ENCODE results near the gene PLCB4.

DNA sequence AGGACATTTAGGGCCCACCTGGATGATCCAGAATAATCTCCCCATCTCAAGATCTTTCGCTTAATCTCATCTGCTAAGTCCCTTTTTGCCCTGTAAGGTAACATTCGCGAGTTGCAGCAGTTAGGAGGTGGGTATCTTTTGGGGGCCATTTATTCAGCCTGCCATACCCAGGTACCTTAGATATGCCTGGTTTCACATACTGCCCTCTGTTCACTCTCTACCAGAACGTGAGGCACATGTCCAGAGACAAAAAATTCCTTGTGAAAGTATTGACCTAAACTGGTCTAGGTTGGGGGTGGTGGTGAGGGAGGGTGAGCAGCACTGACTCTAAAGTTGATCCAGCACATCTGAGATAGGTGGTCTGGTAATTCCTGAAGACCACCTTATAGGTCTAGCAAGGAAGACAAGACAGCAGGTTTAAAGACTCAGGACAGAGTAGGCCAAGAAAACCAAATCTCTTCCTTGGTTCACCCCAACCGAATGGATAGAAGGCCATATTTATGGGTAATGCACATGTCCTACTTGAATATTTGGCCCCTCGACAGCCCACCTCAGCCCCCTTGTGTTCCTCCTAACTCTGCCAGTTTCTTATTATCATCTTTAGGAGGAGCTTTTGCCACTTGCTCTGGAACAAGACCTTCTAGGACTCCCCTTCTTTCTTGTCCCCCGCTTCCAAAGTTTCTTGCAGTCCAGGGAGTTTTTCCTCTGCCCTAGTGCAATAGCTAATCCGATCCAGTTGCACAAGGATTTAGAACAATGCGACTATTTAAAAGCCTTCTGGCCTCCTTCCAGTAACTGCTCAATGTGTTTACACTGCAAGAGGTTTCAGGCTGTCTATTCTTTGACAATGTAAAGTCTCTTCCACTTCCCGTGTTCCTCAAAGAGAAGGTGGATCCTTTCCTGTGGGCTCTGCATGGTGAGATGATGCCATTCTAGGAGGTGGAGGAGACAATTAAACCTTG, 232.5 kb downstream of the PLCB4 start:
- TF ChIP-seq EZH2 (IDR thresholded peaks at IDR 0.05; ENCODE audit: borderline replicate concordance, low read length), result no peak
- TF ChIP-seq, protein P1, sequence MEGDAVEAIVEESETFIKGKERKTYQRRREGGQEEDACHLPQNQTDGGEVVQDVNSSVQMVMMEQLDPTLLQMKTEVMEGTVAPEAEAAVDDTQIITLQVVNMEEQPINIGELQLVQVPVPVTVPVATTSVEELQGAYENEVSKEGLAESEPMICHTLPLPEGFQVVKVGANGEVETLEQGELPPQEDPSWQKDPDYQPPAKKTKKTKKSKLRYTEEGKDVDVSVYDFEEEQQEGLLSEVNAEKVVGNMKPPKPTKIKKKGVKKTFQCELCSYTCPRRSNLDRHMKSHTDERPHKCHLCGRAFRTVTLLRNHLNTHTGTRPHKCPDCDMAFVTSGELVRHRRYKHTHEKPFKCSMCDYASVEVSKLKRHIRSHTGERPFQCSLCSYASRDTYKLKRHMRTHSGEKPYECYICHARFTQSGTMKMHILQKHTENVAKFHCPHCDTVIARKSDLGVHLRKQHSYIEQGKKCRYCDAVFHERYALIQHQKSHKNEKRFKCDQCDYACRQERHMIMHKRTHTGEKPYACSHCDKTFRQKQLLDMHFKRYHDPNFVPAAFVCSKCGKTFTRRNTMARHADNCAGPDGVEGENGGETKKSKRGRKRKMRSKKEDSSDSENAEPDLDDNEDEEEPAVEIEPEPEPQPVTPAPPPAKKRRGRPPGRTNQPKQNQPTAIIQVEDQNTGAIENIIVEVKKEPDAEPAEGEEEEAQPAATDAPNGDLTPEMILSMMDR (conservative IDR thresholded peaks at IDR 0.05 in 1 of 2, IDR thresholded peaks at IDR 0.05 in 1 of 2; ENCODE audit: extremely low read depth in 1 of 2, insufficient read depth in 1 of 2, low read depth in 1 of 2, low read length in 2 of 2), result no peak
